NOMO-1 (cell line): ENCODE results near the gene NTNG2.
"Not testable (repeated sequence)": the region's sequence is repeated elsewhere in the genome, so short reads cannot be mapped to it uniquely, and the experiment has no call there.

Experiments used
- DNase-seq, 2 experiments: peaks; one replicate each; lab custom pipeline; 2025; ENCODE audit not compliant: unreplicated experiment in 2 of 2; lab: John Stamatoyannopoulos, UW

The NTNG2 gene, protein sequence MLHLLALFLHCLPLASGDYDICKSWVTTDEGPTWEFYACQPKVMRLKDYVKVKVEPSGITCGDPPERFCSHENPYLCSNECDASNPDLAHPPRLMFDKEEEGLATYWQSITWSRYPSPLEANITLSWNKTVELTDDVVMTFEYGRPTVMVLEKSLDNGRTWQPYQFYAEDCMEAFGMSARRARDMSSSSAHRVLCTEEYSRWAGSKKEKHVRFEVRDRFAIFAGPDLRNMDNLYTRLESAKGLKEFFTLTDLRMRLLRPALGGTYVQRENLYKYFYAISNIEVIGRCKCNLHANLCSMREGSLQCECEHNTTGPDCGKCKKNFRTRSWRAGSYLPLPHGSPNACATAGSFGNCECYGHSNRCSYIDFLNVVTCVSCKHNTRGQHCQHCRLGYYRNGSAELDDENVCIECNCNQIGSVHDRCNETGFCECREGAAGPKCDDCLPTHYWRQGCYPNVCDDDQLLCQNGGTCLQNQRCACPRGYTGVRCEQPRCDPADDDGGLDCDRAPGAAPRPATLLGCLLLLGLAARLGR

DNA sequence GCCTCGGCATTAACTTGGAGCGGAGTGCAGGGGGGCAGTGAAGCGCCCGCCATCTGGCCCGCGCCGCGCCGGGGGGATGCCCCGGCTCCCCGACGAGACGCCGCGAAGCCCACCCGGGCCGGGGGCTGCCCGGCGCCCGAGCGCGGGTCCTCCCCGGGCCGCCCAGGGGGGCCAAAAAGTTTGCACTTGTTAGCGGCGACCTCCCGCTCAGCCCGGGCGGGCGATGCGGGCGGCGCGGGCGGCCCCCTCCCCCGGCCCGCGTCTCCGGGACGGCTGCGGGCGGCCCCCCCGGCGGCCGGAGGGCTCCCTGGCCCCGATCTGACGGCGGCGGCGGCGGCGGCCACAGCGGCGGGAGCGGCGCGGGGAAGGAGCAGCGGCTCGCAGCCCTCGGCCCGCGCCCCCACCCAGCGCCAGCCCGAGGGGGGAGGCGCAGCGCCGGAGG lies at the start of gene NTNG2:
TSS of gene NTNG2 (plus strand) at position 316 of the 442 bp plus-strand sequence. CDS start 4,774 bp downstream, outside the sequence.
- DNase-seq, result no peak

DNA sequence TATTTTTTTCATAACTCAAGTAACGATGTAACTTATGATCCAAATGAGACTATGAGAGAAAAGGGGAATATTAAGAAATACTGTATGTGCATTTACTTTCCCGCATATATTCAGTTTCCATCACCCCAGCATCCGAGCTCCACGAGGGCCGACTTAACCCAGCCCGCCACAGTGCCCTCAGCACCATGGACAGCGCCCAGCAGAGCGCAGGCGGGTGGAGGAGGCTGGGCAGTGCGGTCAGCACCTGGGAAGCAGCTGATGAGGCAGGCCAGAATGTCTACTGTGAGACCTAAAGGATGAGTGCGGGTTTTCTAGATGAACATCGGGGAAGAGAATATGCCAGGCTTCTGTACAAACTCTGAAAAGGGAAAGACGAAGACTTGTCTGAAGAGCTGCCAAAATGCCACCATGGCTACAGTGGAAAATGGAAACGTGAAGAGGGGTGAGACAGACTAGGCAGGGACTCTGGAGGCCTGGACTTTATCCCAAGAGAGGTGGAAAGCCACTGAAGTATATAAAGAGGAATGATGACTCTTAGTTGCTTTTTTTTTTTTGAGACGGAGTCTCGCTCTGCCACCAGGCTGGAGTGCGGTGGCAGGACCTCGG lies 47.7 kb upstream of the NTNG2 start:
- DNase-seq, result peak in 1 of 2 experiments; percentile 32

GRCh38 chr9:132116583-132116982 lies 45.3 kb upstream of the NTNG2 start:
- no peak for DNase-seq

GRCh38 chr9:132117694-132118093 lies 44.2 kb upstream of the NTNG2 start:
- no peak for DNase-seq

GRCh38 chr9:132121021-132121420 lies 40.8 kb upstream of the NTNG2 start:
- DNase-seq, result no peak

DNA sequence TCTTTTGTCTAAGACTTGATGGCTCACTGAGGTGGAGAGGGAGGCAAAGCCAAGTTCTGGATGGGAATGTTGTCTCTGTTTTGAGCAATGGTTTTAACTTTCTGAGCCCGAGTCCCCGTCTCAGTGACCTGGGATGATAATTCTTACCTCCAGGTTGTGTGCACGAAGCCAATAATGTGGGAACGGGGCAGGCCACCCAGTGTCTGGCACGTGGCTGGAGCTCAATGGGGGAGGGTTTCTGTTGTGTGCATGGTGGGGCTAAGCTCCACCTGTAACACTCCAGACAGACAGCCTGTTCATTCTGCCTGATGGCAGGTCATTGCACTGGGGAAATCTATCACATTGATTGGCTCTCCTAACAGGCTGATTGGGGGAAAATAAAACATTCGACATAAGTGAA lies 37.1 kb upstream of the NTNG2 start:
- DNase-seq, result no peak

DNA sequence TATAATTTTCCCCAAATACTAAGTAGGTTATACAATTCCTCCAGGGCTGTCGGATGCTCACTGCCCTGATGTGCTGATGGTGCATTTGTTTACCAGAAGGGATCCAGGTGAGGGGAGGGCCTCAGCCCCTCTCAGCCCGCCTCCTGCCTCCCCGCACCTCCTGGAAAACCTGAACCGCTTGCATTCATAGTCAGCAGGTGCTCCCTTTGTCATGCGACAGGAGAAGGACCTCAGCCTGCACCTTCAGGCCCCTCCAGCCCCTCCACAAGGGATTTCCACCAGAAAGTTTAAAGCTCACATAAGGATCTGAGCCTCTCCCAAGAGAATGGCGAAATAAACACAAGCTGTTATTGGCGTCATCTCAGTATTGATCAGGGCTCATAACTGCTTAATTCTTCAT lies 36.5 kb upstream of the NTNG2 start:
- no peak for DNase-seq

- no peak for DNase-seq
These were observed 35.7 kb upstream of the NTNG2 start for GRCh38 chr9:132125944-132126679.

GRCh38 chr9:132126680-132127236 lies 35.1 kb upstream of the NTNG2 start:
- no peak for DNase-seq

- DNase-seq, result no peak
These were observed 33.8 kb upstream of the NTNG2 start for GRCh38 chr9:132127888-132128534.

- DNase-seq, result no peak
These were observed 32.3 kb upstream of the NTNG2 start for GRCh38 chr9:132129535-132129934.

DNA sequence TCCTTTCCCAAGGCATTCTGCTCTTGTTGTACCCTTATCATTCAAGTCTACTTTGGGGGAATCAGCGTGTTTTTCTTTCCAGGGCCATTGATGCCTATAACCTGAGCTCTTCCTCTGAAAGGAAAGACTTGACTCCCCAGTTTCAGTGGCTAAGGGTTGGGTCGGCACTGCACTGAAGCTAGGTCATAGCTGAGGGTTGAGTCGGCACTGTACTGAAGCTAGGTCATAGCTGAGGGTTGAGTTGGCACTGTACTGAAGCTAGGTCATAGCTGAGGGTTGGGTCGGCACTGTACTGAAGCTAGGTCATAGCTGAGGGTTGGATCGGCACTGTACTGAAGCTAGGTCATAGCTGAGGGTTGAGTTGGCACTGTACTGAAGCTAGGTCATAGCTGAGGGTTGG lies 27.8 kb upstream of the NTNG2 start:
- DNase-seq, result not testable (repeated sequence)

DNA sequence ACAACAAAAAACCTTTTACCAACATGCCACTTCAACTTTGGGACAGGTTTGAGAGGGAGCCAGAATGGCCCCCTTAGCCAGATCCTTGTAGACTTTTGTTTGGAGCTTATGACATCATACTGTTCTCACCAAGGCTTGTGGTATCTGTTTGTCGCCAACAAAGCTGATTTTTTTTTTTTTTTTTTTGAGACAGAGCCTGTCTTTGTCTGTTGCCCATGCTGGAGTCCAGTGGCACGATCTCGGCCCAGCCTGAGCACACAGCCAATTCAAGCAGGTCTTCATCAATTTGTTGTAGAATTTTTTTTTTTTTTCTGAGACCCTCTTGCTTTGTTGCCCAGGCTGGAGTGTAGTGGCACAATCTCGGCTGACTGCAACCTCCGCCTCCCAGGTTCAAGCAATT lies 26.4 kb upstream of the NTNG2 start:
- no peak for DNase-seq

GRCh38 chr9:132136151-132136780 lies 25.6 kb upstream of the NTNG2 start:
- no peak for DNase-seq

GRCh38 chr9:132141344-132141947 lies 20.4 kb upstream of the NTNG2 start:
- no peak for DNase-seq

- DNase-seq, result no peak
These were observed 19.8 kb upstream of the NTNG2 start for GRCh38 chr9:132141948-132142594.

- no peak for DNase-seq
These were observed 18.9 kb upstream of the NTNG2 start for GRCh38 chr9:132142924-132143323.

GRCh38 chr9:132143359-132143758 lies 18.5 kb upstream of the NTNG2 start:
- DNase-seq, result no peak

DNA sequence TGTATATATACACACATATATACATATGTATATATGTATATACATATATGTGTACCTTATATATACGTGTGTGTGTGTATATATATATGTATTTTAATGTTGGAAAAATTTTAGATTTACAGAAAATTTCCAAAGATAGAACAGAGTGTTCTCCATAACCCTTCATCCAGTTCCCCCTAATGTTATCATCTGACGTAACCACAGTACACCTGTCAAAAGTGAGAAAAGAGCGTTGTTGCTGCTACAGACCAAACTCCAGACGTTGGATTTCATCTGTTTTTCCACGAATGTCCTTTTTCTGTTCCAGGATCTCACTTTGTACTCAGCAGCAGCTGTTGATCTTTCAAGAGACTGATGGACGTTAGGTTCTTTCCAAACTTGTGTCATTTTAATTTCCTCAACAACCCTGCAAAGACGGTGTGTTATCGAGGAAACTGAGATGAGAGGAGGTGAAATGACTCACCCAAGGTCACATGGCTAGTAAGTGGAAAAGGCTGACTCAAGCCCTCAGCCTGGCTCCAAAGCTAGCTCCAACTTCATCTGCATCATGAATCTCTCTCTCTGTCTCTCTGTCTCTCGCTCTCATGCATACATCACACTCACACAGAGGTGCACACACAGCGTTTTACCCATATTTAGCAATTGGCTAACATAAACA lies 17.0 kb upstream of the NTNG2 start:
- no peak for DNase-seq
